DOHH2 (cell line): ENCODE measurements around the gene LGALS1.

Source experiments
- H3F3A ChIP-seq: fragments of 200-600 bp; sonication (generic), shearing (Covaris generic); 2 replicates; pipeline ENCODE4 v1.6.0; 2016; ENCODE audit warnings: antibody characterized with exemption, mild to moderate bottlenecking; ENCODE audit not compliant: control insufficient read depth, insufficient read depth
- H3K27ac ChIP-seq: fragments of 200-600 bp; sonication (generic); 2 replicates; pipeline ENCODE4 v1.5.1; 2014; ENCODE audit warnings: low read depth, mild to moderate bottlenecking, low read length, moderate library complexity
- H3K27me3 ChIP-seq: fragments of 200-600 bp; sonication (generic); 2 replicates; pipeline ENCODE4 v1.6.1; 2014; ENCODE audit warnings: mild to moderate bottlenecking, low read length, mixed read lengths; ENCODE audit not compliant: control insufficient read depth
- H3K36me3 ChIP-seq: fragments of 200-600 bp; sonication (generic); 2 replicates; pipeline ENCODE4 v1.6.1; 2014; ENCODE audit warnings: mild to moderate bottlenecking, low read length, moderate library complexity, mixed read lengths; ENCODE audit not compliant: control insufficient read depth
- H3K4me1 ChIP-seq: fragments of 200-600 bp; sonication (generic); 2 replicates; pipeline ENCODE4 v1.6.1; 2014; ENCODE audit warnings: mild to moderate bottlenecking, low read length, mixed read lengths; ENCODE audit not compliant: control insufficient read depth
- H3K4me2 ChIP-seq: fragments of 200-600 bp; sonication (generic); 2 replicates; pipeline ENCODE4 v1.6.0; 2014; ENCODE audit warnings: mild to moderate bottlenecking, low read length, moderate library complexity
- H3K4me3 ChIP-seq: fragments of 200-600 bp; sonication (generic); 2 replicates; pipeline ENCODE4 v1.5.1; 2014; ENCODE audit warnings: mild to moderate bottlenecking, low read length, mixed read lengths
- H3K79me2 ChIP-seq: fragments of 200-600 bp; sonication (generic); 2 replicates; pipeline ENCODE4 v1.6.1; 2014; ENCODE audit warnings: mild to moderate bottlenecking, low read length, mixed read lengths; ENCODE audit not compliant: control insufficient read depth
- H3K9me2 ChIP-seq: fragments of 200-600 bp; sonication (generic); replicated peaks from 2 replicates; pipeline ENCODE4 v1.6.1; 2014; ENCODE audit warnings: mild to moderate bottlenecking, low read length, mixed read lengths; ENCODE audit not compliant: control insufficient read depth
- H3K9me3 ChIP-seq: fragments of 200-600 bp; sonication (generic); 2 replicates; pipeline ENCODE4 v1.6.1; 2014; ENCODE audit warnings: antibody characterized with exemption, low read length, mixed read lengths; ENCODE audit not compliant: control insufficient read depth, insufficient read depth
- H4K20me1 ChIP-seq: fragments of 200-600 bp; sonication (generic); 2 replicates; pipeline ENCODE4 v1.6.0; 2014; ENCODE audit warnings: low read depth, mild to moderate bottlenecking, antibody characterized with exemption, low read length, moderate library complexity; ENCODE audit not compliant: control insufficient read depth, insufficient read depth
- EZH2phosphoT487 ChIP-seq: fragments of 200-600 bp; sonication (generic); IDR thresholded peaks from 2 replicates; pipeline ENCODE4 v1.6.1; 2017; ENCODE audit warnings: borderline replicate concordance, mild to moderate bottlenecking, antibody characterized with exemption, low read length, moderate library complexity, mixed read lengths
- TF ChIP-seq, protein P1 (sequence below): fragments of 200-600 bp; sonication (generic); IDR thresholded peaks from one replicate; pipeline ENCODE4 v1.5.1; 2014; ENCODE audit warnings: antibody characterized with exemption, mild to moderate bottlenecking, low read depth, low read length; ENCODE audit not compliant: poor library complexity, severe bottlenecking

The LGALS1 gene

DNA sequence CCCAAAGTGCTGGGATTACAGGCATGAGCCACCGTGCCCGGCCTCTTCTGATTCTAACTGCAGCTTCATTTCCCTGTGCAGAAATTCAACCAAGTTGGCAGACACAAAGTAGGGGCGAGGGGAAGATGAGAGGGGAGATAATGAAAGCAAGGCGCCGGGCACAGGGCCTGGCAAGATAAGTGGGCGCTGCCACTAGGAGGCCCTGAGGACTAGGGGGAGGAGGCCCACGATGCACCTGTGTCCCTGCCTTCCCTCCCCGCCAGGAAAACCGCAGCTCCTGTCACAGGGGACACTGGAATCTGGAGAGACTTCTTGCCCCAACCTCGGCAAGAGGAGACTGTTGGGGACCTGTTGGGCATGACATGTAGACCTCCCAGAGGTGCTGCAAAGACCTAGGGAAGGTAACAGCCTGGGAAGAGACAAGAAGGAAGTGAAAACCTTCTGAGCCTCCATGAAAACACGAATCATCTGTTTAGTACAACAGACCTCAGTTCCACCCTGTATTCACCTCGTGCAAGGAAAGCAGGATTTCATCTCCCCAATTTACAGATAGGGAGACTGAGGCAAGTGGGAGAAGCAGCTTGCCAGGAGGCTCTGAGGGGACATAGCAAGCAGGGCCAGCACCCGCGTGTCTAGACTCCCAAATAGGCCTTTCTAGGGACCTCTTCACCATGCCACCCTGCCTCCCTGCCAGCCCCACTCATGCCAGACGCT lies 3.1 kb upstream of the LGALS1 start:
- Histone ChIP-seq H3K27ac (peak overlapping the region; percentile 25; the same call in 1 of the 2 replicates), H3K27me3 (no peaks in the 10 kb centered on the region), H3K36me3 (peaks cover 16% of the 10 kb centered on the region; the same call in 1 of the 2 replicates), H3K9me3 (no peaks in the 10 kb centered on the region), H3K4me2 (peak overlapping the region; percentile 43), H4K20me1 (no peaks in the 10 kb centered on the region), H3K9me2 (no peaks in the 10 kb centered on the region), H3K79me2 (peaks cover 10% of the 10 kb centered on the region), H3F3A (peaks cover 26% of the 10 kb centered on the region), H3K4me3 (no peak overlapping the region), H3K4me1 (peaks cover 55% of the 10 kb centered on the region)
- TF ChIP-seq, protein P1, sequence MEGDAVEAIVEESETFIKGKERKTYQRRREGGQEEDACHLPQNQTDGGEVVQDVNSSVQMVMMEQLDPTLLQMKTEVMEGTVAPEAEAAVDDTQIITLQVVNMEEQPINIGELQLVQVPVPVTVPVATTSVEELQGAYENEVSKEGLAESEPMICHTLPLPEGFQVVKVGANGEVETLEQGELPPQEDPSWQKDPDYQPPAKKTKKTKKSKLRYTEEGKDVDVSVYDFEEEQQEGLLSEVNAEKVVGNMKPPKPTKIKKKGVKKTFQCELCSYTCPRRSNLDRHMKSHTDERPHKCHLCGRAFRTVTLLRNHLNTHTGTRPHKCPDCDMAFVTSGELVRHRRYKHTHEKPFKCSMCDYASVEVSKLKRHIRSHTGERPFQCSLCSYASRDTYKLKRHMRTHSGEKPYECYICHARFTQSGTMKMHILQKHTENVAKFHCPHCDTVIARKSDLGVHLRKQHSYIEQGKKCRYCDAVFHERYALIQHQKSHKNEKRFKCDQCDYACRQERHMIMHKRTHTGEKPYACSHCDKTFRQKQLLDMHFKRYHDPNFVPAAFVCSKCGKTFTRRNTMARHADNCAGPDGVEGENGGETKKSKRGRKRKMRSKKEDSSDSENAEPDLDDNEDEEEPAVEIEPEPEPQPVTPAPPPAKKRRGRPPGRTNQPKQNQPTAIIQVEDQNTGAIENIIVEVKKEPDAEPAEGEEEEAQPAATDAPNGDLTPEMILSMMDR: peak; percentile 32
- TF ChIP-seq EZH2phosphoT487: no peak

DNA sequence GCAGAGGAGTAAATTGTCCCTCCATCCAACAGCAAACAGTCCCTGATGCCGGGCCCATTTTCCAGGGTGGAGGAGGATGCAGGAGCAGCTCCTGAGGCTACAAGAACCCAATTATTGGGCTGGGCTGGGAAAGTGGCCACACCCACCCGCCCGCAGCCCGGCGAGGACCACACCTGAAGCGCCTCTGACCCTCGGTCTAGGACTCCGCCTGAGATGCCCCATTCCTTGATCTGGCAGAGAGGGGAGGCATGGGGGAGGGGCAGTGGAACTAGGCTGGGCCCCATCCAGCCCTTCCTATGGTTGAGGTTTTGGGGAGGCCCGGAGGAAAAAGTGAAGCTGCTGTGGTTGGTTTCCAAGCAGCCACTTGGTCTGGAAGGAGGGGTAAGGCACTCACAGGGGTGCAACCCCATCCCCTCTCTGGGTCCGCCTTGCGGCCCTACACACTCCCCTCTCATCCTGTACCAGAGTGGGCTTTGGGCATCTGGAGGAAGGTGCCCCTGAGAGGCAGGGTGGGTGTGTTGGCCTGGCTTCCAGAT lies 2.4 kb upstream of the LGALS1 start:
- Histone ChIP-seq H3K79me2 (peaks cover 6% of the 10 kb centered on the region; the same call in 1 of the 2 replicates), H3F3A (peaks cover 27% of the 10 kb centered on the region), H3K9me3 (no peaks in the 10 kb centered on the region), H3K4me2 (peak overlapping the region; percentile 43), H3K27ac (no peak overlapping the region), H3K36me3 (peaks cover 13% of the 10 kb centered on the region; the same call in 1 of the 2 replicates), H3K27me3 (no peaks in the 10 kb centered on the region), H3K4me3 (no peak overlapping the region), H3K4me1 (peaks cover 60% of the 10 kb centered on the region), H4K20me1 (no peaks in the 10 kb centered on the region), H3K9me2 (no peaks in the 10 kb centered on the region)
- TF ChIP-seq, protein P1: no peak
- no peak for TF ChIP-seq EZH2phosphoT487

DNA sequence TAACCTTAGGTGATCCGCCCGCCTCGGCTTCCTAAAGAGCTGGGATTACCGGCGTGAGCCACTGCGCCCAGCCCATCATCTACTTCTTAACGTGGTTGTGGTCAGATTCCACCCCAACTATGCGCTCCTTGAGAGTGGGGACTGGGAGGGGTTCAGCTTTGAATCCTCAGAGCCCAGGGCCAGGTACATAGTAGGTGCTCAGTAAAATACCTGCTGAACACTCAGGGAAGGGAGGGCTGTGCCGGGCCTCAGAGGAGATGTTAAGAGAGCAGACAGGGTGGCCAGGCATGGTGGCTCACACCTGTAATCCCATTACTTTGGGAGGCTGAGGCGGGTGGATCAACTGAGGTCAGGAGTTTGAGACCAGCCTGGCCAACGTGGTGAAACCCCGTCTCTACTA lies 1.2 kb upstream of the LGALS1 start:
- peaks cover 63% of the 10 kb centered on the region for H3K4me1 ChIP-seq
- no peak for TF ChIP-seq EZH2phosphoT487
- TF ChIP-seq, protein P1: no peak
- no peaks in the 10 kb centered on the region for H3K9me3 ChIP-seq
- peak overlapping the region; percentile 42 for H3K4me2 ChIP-seq
- peak overlapping the region; percentile 79 for H3K27ac ChIP-seq
- no peaks in the 10 kb centered on the region for H3K9me2 ChIP-seq
- 0 out of 2 replicates have a peak overlapping the region, but pooled peaks have one; percentile 32 for H3K4me3 ChIP-seq
- peaks cover 29% of the 10 kb centered on the region for H3F3A ChIP-seq
- H3K27me3 ChIP-seq: no peaks in the 10 kb centered on the region
- peaks cover 9% of the 10 kb centered on the region; the same call in 1 of the 2 replicates for H3K36me3 ChIP-seq
- H3K79me2 ChIP-seq: no peaks in the 10 kb centered on the region; the same call in 1 of the 2 replicates
- H4K20me1 ChIP-seq: no peaks in the 10 kb centered on the region
